Cardiac fibroblast (primary cell): ENCODE measurements around the gene COG8.
A peak's percentile ranks its signal among the peaks of the same experiment; 100 is the strongest.
"Not testable (repeated sequence)": the region's sequence is repeated elsewhere in the genome, so short reads cannot be mapped to it uniquely, and the experiment has no call there.

Experiments
- DNase-seq, 2 donors: peaks; one replicate each; pipeline versions ENCODE4 v3.0.0 to v3.0.0-alpha.2; 2010; ENCODE audit warnings: low read depth in 2 of 2
- H3K4me3 ChIP-seq, 2 donors: replicated peaks in 1 of 2; 1 replicate in 1 of 2; 2 replicates in 1 of 2; pipeline ENCODE4 v1.5.1; 2011; ENCODE audit warnings: low read depth in 2 of 2, low read length in 2 of 2, mild to moderate bottlenecking in 2 of 2, moderate library complexity in 1 of 2
- CTCF ChIP-seq: IDR thresholded peaks from one replicate; pipeline ENCODE4 v1.5.1; 2011; ENCODE audit warnings: low read depth, mild to moderate bottlenecking, low read length, inconsistent platforms

COG8 gene

GRCh38 chr16:69294051-69294450 lies 45.3 kb downstream of the COG8 start:
- no peak for TF ChIP-seq CTCF
- DNase-seq = no peak
- H3K4me3 ChIP-seq = no peak overlapping the region

DNA sequence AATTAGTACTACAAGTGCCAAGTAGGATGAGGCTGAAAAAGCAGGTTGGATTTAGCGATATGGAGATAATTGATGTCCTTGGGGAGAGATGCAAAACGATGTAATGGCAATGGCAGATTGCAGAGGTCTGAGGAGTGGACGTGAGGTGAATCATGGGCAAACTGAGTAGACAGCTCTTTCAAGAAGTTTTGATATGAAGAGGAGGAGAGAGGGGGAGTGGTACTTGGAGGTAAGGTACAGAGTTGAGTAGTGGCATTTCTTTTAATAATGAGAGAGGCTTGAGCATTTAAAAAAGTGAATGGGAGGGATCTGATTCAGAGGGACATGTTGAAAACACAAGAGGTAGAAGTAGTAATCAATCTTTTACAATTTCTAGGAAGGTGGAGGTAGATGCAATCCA lies 46.0 kb downstream of the COG8 start:
- DNase-seq = no peak
- TF ChIP-seq CTCF = no peak

GRCh38 chr16:69291657-69292056 lies 47.7 kb downstream of the COG8 start:
- DNase-seq, H3K4me3 ChIP-seq: not testable (repeated sequence)

More for the DNA sequence above, 46.0 kb downstream of the COG8 start:
- H3K4me3 ChIP-seq = no peak overlapping the region

DNA sequence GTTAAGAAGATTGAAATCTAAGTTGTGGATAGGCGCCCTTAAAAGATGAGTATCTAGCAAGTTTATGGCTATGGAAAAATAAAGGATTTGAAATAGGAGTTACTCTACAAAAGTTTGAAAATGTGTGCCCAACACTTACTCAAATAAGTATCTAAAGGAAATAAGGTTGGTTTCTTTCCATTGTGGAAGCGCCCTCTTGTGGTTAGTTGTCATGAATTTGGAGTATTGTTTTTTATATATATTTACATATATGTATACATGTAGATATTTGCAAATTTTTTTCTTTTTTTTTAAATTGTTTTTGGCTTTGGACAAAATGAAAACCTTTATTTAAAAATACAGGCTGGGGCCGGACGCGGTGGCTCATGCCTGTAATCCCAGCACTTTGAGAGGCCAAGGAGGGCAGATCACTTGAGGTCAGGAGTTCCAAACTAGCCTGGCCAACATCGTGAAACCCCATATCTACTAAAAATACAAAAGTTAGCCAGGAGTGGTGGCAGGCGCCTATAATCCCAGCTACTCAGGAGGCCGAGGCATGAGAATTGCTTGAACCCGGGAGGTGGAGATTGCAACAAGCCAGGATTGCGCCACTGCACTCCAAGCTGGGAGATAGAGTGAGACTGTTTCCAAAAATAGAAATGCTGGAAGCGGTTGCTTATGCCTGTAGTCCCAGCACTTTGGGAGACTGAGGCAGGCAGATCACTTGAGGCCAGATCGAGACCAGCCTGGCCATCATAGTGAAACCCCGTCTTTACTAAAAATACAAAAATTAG lies 52.2 kb downstream of the COG8 start:
- no peak overlapping the region for H3K4me3 ChIP-seq
- TF ChIP-seq CTCF = peak; percentile 51
- DNase-seq = peak; percentile 86 to 88

- no peak for TF ChIP-seq CTCF
- no peak for DNase-seq
- H3K4me3 ChIP-seq = no peak overlapping the region
These were observed 54.1 kb downstream of the COG8 start for GRCh38 chr16:69285240-69285639.

DNA sequence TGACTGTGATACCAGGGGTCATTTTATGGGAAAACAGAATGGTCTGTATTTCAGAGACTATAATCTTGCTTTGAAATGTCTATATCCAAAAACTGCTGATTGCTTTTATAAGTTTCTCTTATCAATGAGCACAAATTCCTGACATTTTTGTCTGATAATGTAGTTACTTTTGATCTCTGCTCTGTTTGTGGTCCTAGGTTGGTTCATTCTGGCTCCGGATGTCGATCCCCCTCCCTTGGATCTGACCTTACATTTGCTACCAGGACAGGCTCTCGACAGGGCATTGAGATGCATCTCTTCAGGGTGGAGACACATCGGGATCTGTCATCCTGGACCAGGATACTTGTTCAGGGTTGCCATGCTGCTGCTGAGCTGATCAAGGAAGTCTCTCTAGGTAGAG lies 55.5 kb downstream of the COG8 start:
- no peak for DNase-seq
- no peak for TF ChIP-seq CTCF
- no peak overlapping the region for H3K4me3 ChIP-seq

GRCh38 chr16:69277413-69277812 lies 62.0 kb downstream of the COG8 start:
- no peak overlapping the region for H3K4me3 ChIP-seq
- TF ChIP-seq CTCF = no peak
- no peak for DNase-seq
